HL-60 (cell line): Measurements from ENCODE around the gene OXTR.
"Not testable (repeated sequence)": the region's sequence is repeated elsewhere in the genome, so short reads cannot be mapped to it uniquely, and the experiment has no call there.

Experiments
- DNase-seq, 2 experiments: peaks; one replicate each; pipeline ENCODE4 v3.0.0-alpha.2; 2010 to 2020; ENCODE audit warnings: low read depth in 1 of 2, low spot score in 1 of 2
- H3K27ac ChIP-seq: fragments of 250-450 bp; sonication (Bioruptor Pico); replicated peaks from 2 replicates; pipeline ENCODE4 v1.5.1; 2020; ENCODE audit warnings: mild to moderate bottlenecking, moderate library complexity
- H3K27me3 ChIP-seq: fragments of 250-450 bp; sonication (Bioruptor Pico); 2 replicates; pipeline ENCODE4 v1.5.1; 2021; ENCODE audit warnings: mild to moderate bottlenecking, moderate library complexity; ENCODE audit not compliant: insufficient read depth, poor library complexity, severe bottlenecking
- H3K4me3 ChIP-seq: replicated peaks from 2 replicates; pipeline ENCODE4 v1.5.1; 2011; ENCODE audit warnings: mild to moderate bottlenecking, control low read depth, low read length; ENCODE audit not compliant: insufficient read depth
- CTCF ChIP-seq: IDR thresholded peaks from one replicate; pipeline ENCODE4 v1.5.1; 2011; ENCODE audit warnings: low read length, control low read depth, inconsistent platforms; ENCODE audit not compliant: insufficient read depth
- GABPA ChIP-seq: IDR thresholded peaks from 2 replicates; pipeline ENCODE4 v1.6.1; 2012; ENCODE audit warnings: low read depth
- POLR2AphosphoS5 ChIP-seq: IDR thresholded peaks from 2 replicates; pipeline ENCODE4 v1.6.1; 2012; ENCODE audit warnings: low read depth
- REST ChIP-seq: IDR thresholded peaks from 2 replicates; pipeline ENCODE4 v1.6.1; 2012; ENCODE audit warnings: low read depth; ENCODE audit not compliant: insufficient replicate concordance
- SPI1 ChIP-seq: IDR thresholded peaks from 2 replicates; pipeline ENCODE4 v1.6.1; 2012; ENCODE audit warnings: low read depth, mild to moderate bottlenecking, borderline replicate concordance

The OXTR gene

GRCh38 chr3:8723612-8724011 is 45.8 kb downstream of the OXTR start:
- TF ChIP-seq GABPA = no peak
- no peak for TF ChIP-seq POLR2AphosphoS5
- TF ChIP-seq REST = no peak
- TF ChIP-seq CTCF = no peak
- TF ChIP-seq SPI1 = no peak
- no peak overlapping the region for H3K27ac ChIP-seq
- H3K27me3 ChIP-seq = no peaks in the 10 kb centered on the region
- DNase-seq = no peak
- H3K4me3 ChIP-seq = no peak overlapping the region

GRCh38 chr3:8722808-8723207 is 46.6 kb downstream of the OXTR start:
- Histone ChIP-seq H3K27ac (no peak overlapping the region), H3K4me3 (no peak overlapping the region), H3K27me3 (no peaks in the 10 kb centered on the region)
- DNase-seq = no peak
- TF ChIP-seq SPI1 (no peak), CTCF (no peak), REST (no peak)

GRCh38 chr3:8715757-8716156 is 53.7 kb downstream of the OXTR start:
- not testable (repeated sequence) for DNase-seq, H3K4me3 ChIP-seq, H3K27me3 ChIP-seq, H3K27ac ChIP-seq

- DNase-seq = no peak
- H3K27ac ChIP-seq = no peak overlapping the region
- no peaks in the 10 kb centered on the region for H3K27me3 ChIP-seq
- TF ChIP-seq GABPA (no peak), CTCF (no peak), SPI1 (no peak), POLR2AphosphoS5 (no peak), REST (no peak)
- no peak overlapping the region for H3K4me3 ChIP-seq
Measured at GRCh38 chr3:8713901-8714759, 55.3 kb downstream of the OXTR start.
